GM12891 (cell line): Measurements from ENCODE around the gene GRIK4.
A peak's percentile ranks its signal among the peaks of the same experiment; 100 is the strongest.

Experiments
- DNase-seq: peaks from one replicate; pipeline ENCODE4 v3.0.0; 2011; ENCODE audit warnings: low spot score; ENCODE audit not compliant: insufficient read length
- FAIRE-seq: peaks from 2 replicates; lab custom pipeline; 2011; peaks lifted over from hg19 to GRCh38; lab: Jason Lieb, UNC
- PAX5 ChIP-seq: IDR thresholded peaks from 2 replicates; pipeline ENCODE4 v1.6.1; 2011; ENCODE audit warnings: low read length, moderate library complexity, mild to moderate bottlenecking; ENCODE audit not compliant: insufficient read depth, severe bottlenecking
- POLR2A ChIP-seq: IDR thresholded peaks from 2 replicates; pipeline ENCODE4 v1.6.1; 2011; ENCODE audit warnings: low read depth, low read length, control low read depth
- POLR2AphosphoS5 ChIP-seq: IDR thresholded peaks from 2 replicates; pipeline ENCODE4 v1.6.1; 2011; ENCODE audit warnings: low read depth, low read length, control low read depth
- POU2F2 ChIP-seq: IDR thresholded peaks from 2 replicates; pipeline ENCODE4 v1.6.1; 2011; ENCODE audit warnings: low read depth, mild to moderate bottlenecking, control low read depth, low read length, moderate library complexity
- SPI1 ChIP-seq: IDR thresholded peaks from 2 replicates; pipeline ENCODE4 v1.6.1; 2011; ENCODE audit warnings: low read depth, low read length, control low read depth
- TAF1 ChIP-seq: IDR thresholded peaks from 2 replicates; pipeline ENCODE4 v1.6.1; 2011; ENCODE audit warnings: low read depth, low read length, control low read depth

GRIK4 gene

DNA sequence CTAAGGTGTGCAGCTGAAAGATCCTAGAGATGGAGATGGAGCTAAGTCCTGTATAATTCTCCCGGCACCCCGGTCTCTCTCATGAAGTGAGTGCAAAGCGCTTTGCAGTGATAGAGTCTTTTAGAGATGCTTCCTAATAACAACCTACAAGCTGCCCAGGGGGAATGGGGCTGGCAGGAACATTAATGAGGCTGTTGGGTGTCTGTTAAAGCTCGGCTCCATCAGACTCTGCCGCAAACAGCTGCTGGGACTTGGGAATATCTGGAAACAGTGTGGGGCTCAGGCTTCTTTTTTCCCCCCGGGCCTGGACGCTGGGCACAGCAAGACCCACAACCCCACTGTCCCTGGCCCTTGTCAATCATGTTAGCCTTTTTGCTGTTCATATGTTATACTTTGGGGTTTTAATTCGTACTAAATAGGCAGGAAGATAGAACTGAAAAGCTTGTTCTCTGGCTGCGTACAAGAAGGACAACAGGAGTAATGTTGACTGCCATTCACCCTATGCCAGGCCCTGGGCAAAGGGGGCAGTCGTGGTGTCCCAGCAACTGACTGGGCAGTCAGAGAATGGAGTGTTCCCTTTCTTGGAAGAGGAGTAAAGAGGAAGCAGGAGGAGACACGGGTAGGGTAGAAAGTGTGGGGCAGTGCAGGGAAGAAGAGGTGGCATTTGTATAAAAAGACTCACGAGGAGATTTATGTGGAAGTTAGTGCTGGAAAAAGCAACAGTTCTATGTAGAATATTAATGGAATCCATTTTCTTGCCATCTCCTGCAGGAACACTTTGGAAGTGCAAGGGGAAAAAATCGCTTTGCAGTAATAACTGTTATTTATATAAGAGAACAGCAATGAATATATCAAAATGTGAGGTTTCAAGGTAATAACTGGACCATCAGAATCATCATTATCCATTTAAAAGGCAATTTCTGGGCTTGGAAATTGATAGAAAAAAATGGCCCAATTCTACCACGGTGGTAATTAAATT lies 232.8 kb downstream of the GRIK4 start:
- no peak for FAIRE-seq
- no peak for DNase-seq
- TF ChIP-seq TAF1 = no peak
- no peak for TF ChIP-seq POLR2AphosphoS5

DNA sequence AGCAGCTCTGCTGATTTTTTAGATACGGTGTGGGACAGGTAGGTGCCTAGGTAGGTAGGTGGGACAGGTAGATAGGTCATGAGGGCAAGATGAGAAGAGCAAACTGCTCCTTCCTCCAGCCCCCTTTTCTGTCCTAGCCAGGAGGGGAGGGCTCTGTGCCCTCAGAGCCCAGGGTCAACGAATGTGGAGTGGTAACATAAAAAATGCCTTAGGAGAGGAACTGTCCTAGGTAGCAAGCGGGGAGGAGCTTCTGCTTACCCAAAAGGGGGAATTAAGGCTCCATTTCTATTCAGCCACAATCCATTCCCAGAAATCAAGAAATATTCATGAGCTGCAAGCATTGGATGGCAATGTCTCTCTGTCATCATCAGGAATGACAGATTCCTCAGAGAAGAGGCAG lies 234.8 kb downstream of the GRIK4 start:
- no peak for TF ChIP-seq POLR2AphosphoS5
- no peak for TF ChIP-seq PAX5
- TF ChIP-seq POU2F2 = no peak
- TF ChIP-seq TAF1 = no peak
- no peak for TF ChIP-seq SPI1
- no peak for TF ChIP-seq POLR2A
- DNase-seq (no peak), FAIRE-seq (no peak)

DNA sequence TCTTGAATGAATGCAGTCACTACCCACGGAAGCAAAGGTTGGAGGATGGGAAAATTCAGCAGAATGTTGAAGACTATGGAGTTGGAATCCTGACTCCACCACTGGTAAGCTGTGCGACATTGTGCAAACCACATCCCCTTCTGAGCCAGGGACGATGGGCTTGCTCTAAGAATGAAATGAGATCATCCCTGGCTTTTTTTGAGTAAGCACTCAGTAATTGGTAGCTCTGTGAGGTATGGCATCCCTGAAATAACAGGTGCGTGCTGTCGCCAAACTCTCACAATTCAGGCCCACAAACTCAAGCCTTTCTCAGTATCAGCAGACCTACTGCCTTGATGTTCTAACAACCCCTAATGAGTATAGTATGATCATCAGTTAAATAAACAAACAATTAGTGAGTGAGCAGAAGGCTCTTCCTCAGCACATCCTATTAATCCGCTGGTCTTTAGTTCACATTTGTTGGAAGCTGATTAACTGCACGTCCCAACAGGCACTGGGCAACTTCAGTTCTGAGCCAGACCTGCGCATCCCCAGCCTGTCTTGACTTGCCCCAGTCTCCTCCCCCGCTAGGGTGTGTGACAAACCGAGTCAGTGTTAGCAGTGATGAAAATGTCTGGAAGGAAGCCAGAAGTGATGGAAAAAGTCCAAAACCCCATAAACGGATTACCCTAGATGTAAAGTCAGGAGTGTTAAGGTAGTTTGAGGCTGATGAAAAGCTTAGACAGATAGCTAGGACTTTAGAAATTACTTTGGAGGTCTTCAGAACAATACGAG lies 235.5 kb downstream of the GRIK4 start:
- no peak for DNase-seq

GRCh38 chr11:120747850-120748814 lies 236.6 kb downstream of the GRIK4 start:
- no peak for DNase-seq
- no peak for FAIRE-seq
- TF ChIP-seq SPI1 = no peak
- TF ChIP-seq PAX5 = no peak
- TF ChIP-seq POLR2AphosphoS5 = no peak
- no peak for TF ChIP-seq POLR2A
- TF ChIP-seq POU2F2 = no peak
- TF ChIP-seq TAF1 = no peak

More for the DNA sequence above, 235.5 kb downstream of the GRIK4 start:
- no peak for FAIRE-seq
- TF ChIP-seq PAX5 (no peak), POU2F2 (no peak), TAF1 (no peak), POLR2A (no peak), SPI1 (no peak), POLR2AphosphoS5 (no peak)

DNA sequence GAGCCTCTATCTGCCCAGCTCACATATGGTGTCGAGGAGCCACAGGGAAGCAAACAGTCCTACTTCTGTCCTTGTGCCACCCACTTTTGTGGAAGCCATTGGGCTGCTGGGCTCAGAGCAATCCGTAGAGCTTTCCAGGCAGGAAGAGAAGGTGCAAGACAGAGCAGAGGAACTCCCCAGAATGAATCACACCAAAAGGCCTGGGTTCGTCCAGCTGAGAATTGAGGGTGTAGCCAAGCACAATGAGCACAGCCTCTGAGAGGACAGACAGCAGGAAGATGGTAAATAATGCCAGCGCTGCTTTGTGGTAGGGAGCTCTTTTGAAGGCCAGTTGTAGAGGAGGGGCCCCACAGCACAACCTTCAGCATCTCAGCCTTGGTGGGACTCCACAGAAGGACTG lies 237.8 kb downstream of the GRIK4 start:
- TF ChIP-seq POLR2A (no peak), SPI1 (no peak), POLR2AphosphoS5 (no peak), POU2F2 (no peak), PAX5 (no peak), TAF1 (no peak)
- no peak for FAIRE-seq
- no peak for DNase-seq

DNA sequence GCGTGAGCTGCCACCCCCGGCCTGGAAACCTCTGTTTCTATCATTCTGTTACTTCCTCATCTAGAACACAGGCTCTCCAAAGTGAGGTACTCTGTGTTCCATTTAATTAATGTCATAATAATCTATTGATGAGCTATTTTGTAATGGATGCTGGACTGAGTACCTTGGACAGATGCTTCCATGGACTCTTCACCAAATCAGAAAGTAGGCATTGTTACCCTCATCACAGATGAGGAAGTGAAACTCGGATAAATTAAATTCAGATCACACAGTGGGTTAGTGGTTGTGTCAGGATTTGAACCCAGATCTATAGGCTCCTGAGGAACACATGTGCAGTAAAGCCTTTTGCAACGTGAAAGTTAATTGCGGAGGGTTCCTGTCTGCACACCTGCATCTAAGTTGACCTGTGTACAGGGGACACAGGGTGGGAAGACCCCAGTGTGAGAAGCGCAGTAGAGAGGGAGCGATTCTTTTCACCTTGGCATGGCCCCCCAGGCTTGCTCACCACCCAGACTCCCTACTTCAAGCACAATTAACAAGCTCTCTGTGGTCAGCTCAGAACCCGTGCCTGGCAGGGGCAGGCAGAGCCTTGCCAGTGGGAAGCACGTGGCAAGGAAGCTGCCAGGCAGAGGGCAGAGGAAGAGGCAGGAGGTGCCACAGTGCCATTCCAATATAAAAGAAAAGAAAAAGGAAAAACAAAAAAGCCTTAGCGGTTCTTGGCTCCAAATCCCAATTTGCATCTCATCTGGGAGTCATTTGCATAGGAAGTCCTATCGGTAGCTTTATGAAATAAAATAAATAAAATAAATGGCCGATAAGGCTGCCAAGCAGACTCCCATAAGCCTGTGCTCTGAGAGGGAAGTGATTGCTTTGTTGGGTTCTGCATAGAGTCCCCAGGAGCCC lies 239.3 kb downstream of the GRIK4 start:
- TF ChIP-seq SPI1 (peak; percentile 88), POLR2AphosphoS5 (no peak)
- DNase-seq = no peak
- no peak for FAIRE-seq

GRCh38 chr11:120751550-120751949 lies 240.0 kb downstream of the GRIK4 start:
- FAIRE-seq (no peak), DNase-seq (no peak)
- TF ChIP-seq POLR2AphosphoS5 = no peak
- no peak for TF ChIP-seq POU2F2
- TF ChIP-seq PAX5 = no peak
- no peak for TF ChIP-seq SPI1
- TF ChIP-seq TAF1 = no peak
- TF ChIP-seq POLR2A = no peak

GRCh38 chr11:120752668-120753067 lies 241.1 kb downstream of the GRIK4 start:
- FAIRE-seq (no peak), DNase-seq (no peak)
- TF ChIP-seq SPI1 (no peak), PAX5 (no peak), TAF1 (no peak), POU2F2 (no peak), POLR2AphosphoS5 (no peak), POLR2A (no peak)

- DNase-seq = no peak
- FAIRE-seq = no peak
- TF ChIP-seq PAX5 = no peak
- no peak for TF ChIP-seq POLR2AphosphoS5
- TF ChIP-seq POLR2A = no peak
- TF ChIP-seq TAF1 = no peak
- no peak for TF ChIP-seq POU2F2
- no peak for TF ChIP-seq SPI1
These were observed 245.4 kb downstream of the GRIK4 start for GRCh38 chr11:120756931-120757330.
